AG04450 (cell line): Measurements from ENCODE around the gene LBR. TPM values are rescaled to one million over a fixed set of nuclear protein-coding genes. Genes with fewer than 3 reads are reported as not detected.

Experiments
- CTCF ChIA-PET: fragments of 300-600, 350-600 bp; formaldehyde crosslinking; extraction: SDS; loops from one replicate; lab custom pipeline; 2022; ENCODE audit warnings: antibody characterized with exemption, inconsistent platforms; lab: Charles Lee
- POLR2A ChIA-PET: fragments of 350-600 bp; formaldehyde crosslinking; extraction: SDS; loops from one replicate; lab custom pipeline; 2021; ENCODE audit warnings: antibody characterized with exemption, inconsistent platforms; lab: Yijun Ruan, JAX
- DNase-seq: peaks from one replicate; pipeline ENCODE4 v3.0.0-alpha.2; 2011; ENCODE audit warnings: low read depth, low spot score
- H3K27ac ChIP-seq: one replicate; pipeline ENCODE4 v1.5.1; 2012; ENCODE audit warnings: low read depth, low read length, control low read depth
- H3K27me3 ChIP-seq: one replicate; pipeline ENCODE4 v1.6.0; 2012; ENCODE audit warnings: low read length; ENCODE audit not compliant: control insufficient read depth, insufficient read depth
- H3K4me3 ChIP-seq: 2 replicates; pipeline ENCODE4 v1.5.1; 2011; ENCODE audit warnings: mild to moderate bottlenecking, low read depth, low read length, control low read depth
- H3K9me3 ChIP-seq: 2 replicates; pipeline ENCODE4 v1.5.1; 2012; ENCODE audit warnings: low read length; ENCODE audit not compliant: control insufficient read depth, insufficient read depth
- CTCF ChIP-seq: IDR thresholded peaks from 2 replicates; pipeline ENCODE4 v1.5.1; 2011; ENCODE audit warnings: low read depth, low read length, control low read depth, inconsistent platforms
- polyA plus RNA-seq: library from polyadenylated mRNA; depleted of rRNA; stranded (reverse); fragments of >200 nt; gene quantifications from 2 replicates; pipeline ENCODE4 v1.2.3, GENCODE V29; 2011

Gene LBR
- polyA plus RNA-seq, 1 experiment = 44.5 TPM

- no peaks in the 10 kb centered on the region for H3K9me3 ChIP-seq
- TF ChIP-seq CTCF = no peak
- no peak overlapping the region for H3K27ac ChIP-seq
- ChIA-PET CTCF (no interaction called here), POLR2A (no interaction called here)
- DNase-seq = no peak
- no peaks in the 10 kb centered on the region for H3K27me3 ChIP-seq
- no peak overlapping the region for H3K4me3 ChIP-seq
These were observed 61.3 kb downstream of the LBR start for GRCh38 chr1:225366552-225366951.

- CTCF ChIA-PET = no interaction called here
These were observed 61.8 kb downstream of the LBR start for GRCh38 chr1:225366018-225366417.

DNA sequence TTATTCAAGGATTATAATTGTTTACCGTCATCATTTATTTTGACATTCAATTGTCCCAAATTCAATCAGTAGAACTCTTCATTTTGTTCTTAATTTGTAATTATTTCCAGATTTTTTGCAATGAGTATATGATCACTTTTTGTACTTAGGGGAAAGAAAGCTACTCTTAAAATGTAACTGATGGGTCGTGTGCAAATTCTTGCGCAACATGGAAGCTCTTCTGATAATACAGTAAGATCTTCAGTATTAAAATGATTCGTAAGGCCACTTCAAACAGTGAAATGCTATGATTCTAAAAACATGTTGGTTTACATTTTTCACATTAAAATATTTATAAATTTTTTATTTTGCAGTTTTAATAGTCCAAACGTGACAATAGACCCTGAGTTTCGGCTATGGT, 63.4 kb downstream of the LBR start:
- H3K4me3 ChIP-seq = no peak overlapping the region
- ChIA-PET POLR2A (no interaction called here), CTCF (interaction anchor here (1.4 kb wide), 1 partner anchor 45 kb away, joined by 5 read pairs; no protein-coding TSS in a partner anchor)
- H3K27ac ChIP-seq = no peak overlapping the region
- no peak for TF ChIP-seq CTCF
- H3K27me3 ChIP-seq = no peaks in the 10 kb centered on the region
- no peaks in the 10 kb centered on the region for H3K9me3 ChIP-seq
- no peak for DNase-seq

More at GRCh38 chr1:225366018-225366417, 61.8 kb downstream of the LBR start:
- H3K27ac ChIP-seq = no peak overlapping the region
- POLR2A ChIA-PET = no interaction called here
- H3K4me3 ChIP-seq = no peak overlapping the region
- DNase-seq = no peak
- no peaks in the 10 kb centered on the region for H3K27me3 ChIP-seq
- H3K9me3 ChIP-seq = no peaks in the 10 kb centered on the region
- no peak for TF ChIP-seq CTCF

DNA sequence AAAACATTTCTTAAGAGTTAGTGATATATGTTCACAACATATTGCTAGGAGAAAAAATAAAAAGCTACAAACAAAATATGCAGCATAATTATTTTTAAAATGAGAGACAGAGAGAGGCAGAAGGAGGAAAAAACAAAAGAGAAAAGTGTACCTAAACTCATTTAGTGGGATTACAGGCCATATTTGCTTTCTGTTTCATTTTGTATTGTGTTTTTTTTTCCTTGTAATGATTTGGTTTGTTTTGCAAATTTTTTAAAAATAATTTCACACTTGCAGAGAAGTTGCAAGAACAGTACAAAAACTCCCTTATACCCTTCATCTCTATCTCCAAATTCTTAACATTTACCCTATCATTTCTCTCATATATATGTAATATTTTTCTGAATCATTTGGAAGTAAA, 65.0 kb downstream of the LBR start:
- Histone ChIP-seq H3K27me3 (no peaks in the 10 kb centered on the region), H3K9me3 (no peaks in the 10 kb centered on the region), H3K27ac (no peak overlapping the region), H3K4me3 (no peak overlapping the region)
- POLR2A ChIA-PET = no interaction called here
- TF ChIP-seq CTCF = no peak
- CTCF ChIA-PET = no interaction called here
- DNase-seq = no peak

DNA sequence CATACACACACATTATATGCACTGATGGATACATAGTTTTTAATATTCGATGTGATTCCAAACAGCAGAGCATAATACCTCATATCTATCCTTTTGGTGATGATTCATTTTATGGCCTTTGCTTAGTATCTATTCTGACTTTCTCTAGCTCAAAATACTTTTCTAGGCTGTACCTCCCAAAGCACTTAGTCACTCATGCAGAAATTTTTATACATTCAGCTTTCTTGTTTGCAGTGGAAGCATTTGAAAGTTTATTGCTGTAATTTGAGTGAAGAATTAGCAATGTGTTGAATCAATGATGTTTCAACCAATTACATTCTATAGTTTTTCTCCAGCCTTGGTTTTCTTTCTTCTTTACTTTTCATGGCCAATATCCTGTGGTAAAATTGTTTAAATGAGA, 66.7 kb downstream of the LBR start:
- H3K9me3 ChIP-seq = no peaks in the 10 kb centered on the region
- ChIA-PET CTCF (no interaction called here), POLR2A (no interaction called here)

More for the DNA sequence above, 66.7 kb downstream of the LBR start:
- Histone ChIP-seq H3K4me3 (no peak overlapping the region), H3K27me3 (no peaks in the 10 kb centered on the region), H3K27ac (no peak overlapping the region)
- DNase-seq = no peak
- TF ChIP-seq CTCF = no peak
